Caco-2 (cell line): ENCODE measurements around the gene TSPAN5. TPM values are rescaled to one million over a fixed set of nuclear protein-coding genes. Genes with fewer than 3 reads are reported as not detected.

Source experiments
- BruUV-seq: library from RNA; stranded (reverse); fragments of 400-500 nt; replicated peaks from 2 replicates; lab custom pipeline; 2021; lab: Mats Ljungman, UMichigan
- CTCF ChIA-PET: fragments of 300-600 bp; sonication (Branson Sonifier 250); formaldehyde crosslinking; loops from one replicate; lab custom pipeline; 2022; ENCODE audit warnings: antibody characterized with exemption; lab: Charles Lee
- POLR2A ChIA-PET: fragments of 300-600 bp; sonication (Branson Sonifier 250); formaldehyde crosslinking; loops from one replicate; lab custom pipeline; 2022; ENCODE audit warnings: antibody characterized with exemption; lab: Charles Lee
- DNase-seq, 2 experiments: peaks; one replicate each; pipeline versions ENCODE4 v3.0.0 to v3.0.0-alpha.2; 2020 to 2022
- H3K27me3 ChIP-seq: replicated peaks from 2 replicates; pipeline ENCODE4 v1.6.0; 2011; ENCODE audit warnings: low read length; ENCODE audit not compliant: control insufficient read depth, insufficient read depth
- H3K36me3 ChIP-seq: 2 replicates; pipeline ENCODE4 v1.5.1; 2011; ENCODE audit warnings: low read length; ENCODE audit not compliant: control insufficient read depth, insufficient read depth
- H3K4me1 ChIP-seq: fragments of 250-450 bp; sonication (Bioruptor Pico); 2 replicates; pipeline ENCODE4 v1.5.1; 2020; ENCODE audit warnings: mild to moderate bottlenecking
- H3K4me3 ChIP-seq: 2 replicates; pipeline ENCODE4 v1.5.1; 2011; ENCODE audit warnings: low read depth, mild to moderate bottlenecking, control low read depth, low read length
- H3K9me3 ChIP-seq: fragments of 250-450 bp; sonication (Bioruptor Pico); 2 replicates; pipeline ENCODE4 v1.5.1; 2020; ENCODE audit warnings: mild to moderate bottlenecking, moderate library complexity
- H3K27ac Mint-ChIP-seq: one replicate; pipeline ENCODE4 v1.8.0; 2022; ENCODE audit warnings: mixed read lengths; ENCODE audit not compliant: unreplicated experiment
- H3K27me3 Mint-ChIP-seq: one replicate; pipeline ENCODE4 v1.8.0; 2022; ENCODE audit warnings: mixed read lengths; ENCODE audit not compliant: insufficient read depth, unreplicated experiment
- H3K36me3 Mint-ChIP-seq: one replicate; pipeline ENCODE4 v1.8.0; 2022; ENCODE audit warnings: mild to moderate bottlenecking, mixed read lengths; ENCODE audit not compliant: insufficient read depth, unreplicated experiment
- H3K4me1 Mint-ChIP-seq: one replicate; pipeline ENCODE4 v1.8.0; 2022; ENCODE audit warnings: low read depth, mixed read lengths; ENCODE audit not compliant: unreplicated experiment
- H3K4me3 Mint-ChIP-seq: one replicate; pipeline ENCODE4 v1.8.0; 2022; ENCODE audit warnings: mild to moderate bottlenecking, moderate library complexity, mixed read lengths; ENCODE audit not compliant: unreplicated experiment
- H3K9me3 Mint-ChIP-seq: one replicate; pipeline ENCODE4 v1.8.0; 2022; ENCODE audit warnings: mixed read lengths; ENCODE audit not compliant: unreplicated experiment
- intact Hi-C: fragments of 100-400 bp; cut with micrococcal nuclease; formaldehyde crosslinking; loops from one replicate; pipeline ENCODE4 v1.10.0; 2022; ENCODE audit not compliant: unreplicated experiment
- total RNA-seq: library from RNA; stranded (reverse); gene quantifications from 2 replicates; pipeline ENCODE4 v1.2.3, GENCODE V29; 2022
- TF ChIP-seq, protein P1 (sequence below), 2 experiments: fragments of 200-600 bp in 1 of 2; IDR thresholded peaks; 1 replicate in 1 of 2; 2 replicates in 1 of 2; pipeline versions ENCODE4 v1.5.1 to v1.8.0; 2011 to 2022; ENCODE audit warnings: antibody characterized with exemption in 1 of 2, control low read depth in 1 of 2, inconsistent platforms in 1 of 2, low read depth in 1 of 2, low read length in 1 of 2, mild to moderate bottlenecking in 1 of 2, moderate library complexity in 1 of 2; ENCODE audit not compliant: insufficient read depth in 1 of 2, severe bottlenecking in 1 of 2, unreplicated experiment in 1 of 2

Gene TSPAN5
- total RNA-seq, 1 experiment from 2014 or later: 24.1 TPM

DNA sequence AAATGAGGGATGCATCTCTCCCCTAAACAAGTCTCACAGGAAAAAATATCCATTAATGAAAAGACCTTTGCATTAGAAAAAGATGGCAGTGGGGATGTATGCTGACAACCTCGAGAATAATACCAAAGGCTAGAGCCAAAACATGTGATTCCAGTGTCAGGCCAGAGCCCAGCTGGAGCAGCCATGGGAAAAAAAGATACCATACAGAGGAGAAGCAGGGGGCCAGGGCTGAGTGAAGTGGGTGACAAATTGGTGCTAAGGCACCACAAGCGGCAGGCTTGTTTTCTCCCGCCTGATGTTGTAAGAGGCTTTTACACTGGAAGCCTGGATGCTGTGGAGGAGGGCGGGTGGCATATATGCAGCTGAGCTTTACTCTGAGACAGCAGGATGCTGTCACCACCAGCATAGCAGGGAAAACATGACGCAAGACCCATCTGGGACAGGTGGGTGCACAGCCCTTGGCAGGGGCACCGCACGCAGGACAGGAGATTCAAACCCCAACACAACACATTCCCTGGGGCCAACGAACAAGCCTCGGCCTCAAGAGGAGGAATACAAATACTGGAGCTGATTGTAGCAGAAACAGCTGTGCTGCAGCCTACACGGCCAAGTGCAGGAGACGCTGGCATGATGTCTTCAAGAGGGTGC, 91.9 kb downstream of the TSPAN5 start:
- H3K4me1 ChIP-seq: no peaks in the 10 kb centered on the region
- H3K4me3 ChIP-seq: no peak overlapping the region
- no peak overlapping the region for H3K27ac Mint-ChIP-seq
- no peaks in the 10 kb centered on the region for H3K9me3 ChIP-seq
- intact Hi-C loops: no loop called here
- no peaks in the 10 kb centered on the region for H3K27me3 Mint-ChIP-seq
- POLR2A ChIA-PET: no interaction called here
- H3K36me3 ChIP-seq: no peaks in the 10 kb centered on the region; the same call in 1 of the 2 replicates
- BruUV-seq: no TSS peak
- peaks cover 6% of the 10 kb centered on the region for H3K36me3 Mint-ChIP-seq
- no peaks in the 10 kb centered on the region for H3K27me3 ChIP-seq
- CTCF ChIA-PET: no interaction called here
- no peaks in the 10 kb centered on the region for H3K9me3 Mint-ChIP-seq
- no peak overlapping the region for H3K4me3 Mint-ChIP-seq
- no peaks in the 10 kb centered on the region for H3K4me1 Mint-ChIP-seq
- DNase-seq: no peak
- TF ChIP-seq, protein P1, sequence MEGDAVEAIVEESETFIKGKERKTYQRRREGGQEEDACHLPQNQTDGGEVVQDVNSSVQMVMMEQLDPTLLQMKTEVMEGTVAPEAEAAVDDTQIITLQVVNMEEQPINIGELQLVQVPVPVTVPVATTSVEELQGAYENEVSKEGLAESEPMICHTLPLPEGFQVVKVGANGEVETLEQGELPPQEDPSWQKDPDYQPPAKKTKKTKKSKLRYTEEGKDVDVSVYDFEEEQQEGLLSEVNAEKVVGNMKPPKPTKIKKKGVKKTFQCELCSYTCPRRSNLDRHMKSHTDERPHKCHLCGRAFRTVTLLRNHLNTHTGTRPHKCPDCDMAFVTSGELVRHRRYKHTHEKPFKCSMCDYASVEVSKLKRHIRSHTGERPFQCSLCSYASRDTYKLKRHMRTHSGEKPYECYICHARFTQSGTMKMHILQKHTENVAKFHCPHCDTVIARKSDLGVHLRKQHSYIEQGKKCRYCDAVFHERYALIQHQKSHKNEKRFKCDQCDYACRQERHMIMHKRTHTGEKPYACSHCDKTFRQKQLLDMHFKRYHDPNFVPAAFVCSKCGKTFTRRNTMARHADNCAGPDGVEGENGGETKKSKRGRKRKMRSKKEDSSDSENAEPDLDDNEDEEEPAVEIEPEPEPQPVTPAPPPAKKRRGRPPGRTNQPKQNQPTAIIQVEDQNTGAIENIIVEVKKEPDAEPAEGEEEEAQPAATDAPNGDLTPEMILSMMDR (IDR thresholded peaks at IDR 0.05; ENCODE audit: insufficient read depth in 1 of 2, low read depth in 1 of 2, low read length in 1 of 2, severe bottlenecking in 1 of 2, unreplicated experiment in 1 of 2): no peak

DNA sequence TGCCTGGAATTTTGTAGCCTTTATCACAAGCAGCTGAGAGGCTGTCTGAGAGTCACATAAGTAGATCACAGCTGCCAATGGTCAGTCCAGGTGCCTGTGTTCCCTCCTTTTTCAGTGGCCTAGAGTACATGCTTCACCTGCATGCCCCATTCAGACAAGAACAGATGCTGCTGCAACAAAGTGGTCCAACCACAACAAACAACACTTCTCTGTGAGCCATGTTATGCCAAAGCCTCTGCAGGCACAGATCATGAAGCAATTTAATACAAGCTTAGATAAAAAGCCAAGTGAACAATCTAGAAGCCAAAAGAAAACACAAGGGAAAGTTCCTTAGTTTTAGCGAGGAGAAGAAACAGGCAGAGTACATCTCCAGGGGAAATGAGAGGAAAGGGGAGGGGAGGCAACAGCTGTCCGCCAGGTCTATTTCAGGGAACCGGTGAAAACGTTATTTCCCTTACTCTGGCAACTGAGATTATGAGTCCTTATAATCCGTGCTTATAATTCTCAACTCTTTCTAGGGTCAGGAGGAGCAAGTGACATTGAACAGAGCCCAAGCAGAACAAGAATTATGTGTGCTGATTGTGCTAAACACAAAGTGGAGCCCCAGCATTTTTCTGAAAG, 92.6 kb downstream of the TSPAN5 start:
- Mint-ChIP-seq H3K27me3 (no peaks in the 10 kb centered on the region), H3K36me3 (peaks cover 6% of the 10 kb centered on the region), H3K4me1 (no peaks in the 10 kb centered on the region)

DNA sequence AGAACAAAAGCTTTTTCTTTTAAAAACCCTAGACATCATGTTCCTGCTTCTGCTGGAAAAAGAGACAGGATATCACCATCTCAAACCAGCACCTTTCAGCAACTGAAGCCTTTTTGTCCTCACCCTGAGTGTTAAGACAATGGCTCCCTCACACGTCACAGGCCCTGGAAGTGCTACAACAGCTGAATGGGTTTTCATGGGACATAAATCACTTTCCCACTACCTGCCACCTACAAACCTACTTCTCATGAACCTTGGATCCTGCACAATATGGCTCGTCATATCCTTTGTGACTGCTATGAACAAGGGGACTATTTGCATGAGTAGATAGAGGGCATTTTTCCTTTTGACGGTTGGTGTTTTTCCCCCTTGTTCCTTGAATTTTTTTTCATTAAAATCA, 93.6 kb downstream of the TSPAN5 start:
- no peaks in the 10 kb centered on the region for H3K4me1 ChIP-seq
- no peaks in the 10 kb centered on the region for H3K27me3 ChIP-seq
- intact Hi-C loops: no loop called here
- BruUV-seq: no TSS peak
- no peak overlapping the region for H3K4me3 ChIP-seq
- no peaks in the 10 kb centered on the region for H3K9me3 ChIP-seq
- TF ChIP-seq, protein P1 (IDR thresholded peaks at IDR 0.05; ENCODE audit: insufficient read depth in 1 of 2, low read depth in 1 of 2, low read length in 1 of 2, severe bottlenecking in 1 of 2, unreplicated experiment in 1 of 2): no peak
- DNase-seq: no peak
- H3K36me3 Mint-ChIP-seq: peaks cover 6% of the 10 kb centered on the region
- H3K9me3 Mint-ChIP-seq: no peaks in the 10 kb centered on the region
- ChIA-PET POLR2A (no interaction called here), CTCF (no interaction called here)
- H3K4me3 Mint-ChIP-seq: no peak overlapping the region
- no peaks in the 10 kb centered on the region for H3K27me3 Mint-ChIP-seq
- H3K27ac Mint-ChIP-seq: no peak overlapping the region
- no peaks in the 10 kb centered on the region for H3K4me1 Mint-ChIP-seq
- no peaks in the 10 kb centered on the region for H3K36me3 ChIP-seq

More for the DNA sequence above, 92.6 kb downstream of the TSPAN5 start:
- Mint-ChIP-seq H3K9me3 (no peaks in the 10 kb centered on the region), H3K4me3 (no peak overlapping the region), H3K27ac (no peak overlapping the region)
- ChIA-PET CTCF (no interaction called here), POLR2A (no interaction called here)
- Histone ChIP-seq H3K9me3 (no peaks in the 10 kb centered on the region), H3K27me3 (no peaks in the 10 kb centered on the region), H3K4me3 (no peak overlapping the region), H3K4me1 (no peaks in the 10 kb centered on the region), H3K36me3 (no peaks in the 10 kb centered on the region)
- no TSS peak for BruUV-seq
- TF ChIP-seq, protein P1 (IDR thresholded peaks at IDR 0.05; ENCODE audit: insufficient read depth in 1 of 2, low read depth in 1 of 2, low read length in 1 of 2, severe bottlenecking in 1 of 2, unreplicated experiment in 1 of 2): no peak
- DNase-seq: no peak
- intact Hi-C loops: no loop called here
